SK-N-SH (cell line): ENCODE results near the gene TBC1D9B. TPM values are rescaled to one million over a fixed set of nuclear protein-coding genes. Genes with fewer than 3 reads are reported as not detected.

ENCODE experiments used
- CTCF ChIA-PET: fragments of 300-600, 350-600 bp; formaldehyde crosslinking; extraction: SDS; loops from one replicate; lab custom pipeline; 2021; lab: Yijun Ruan, JAX
- POLR2A ChIA-PET: fragments of 350-600 bp; sonication (Branson Sonifier 250); formaldehyde crosslinking; extraction: SDS; loops from one replicate; lab custom pipeline; 2020; ENCODE audit warnings: antibody characterized with exemption, inconsistent platforms; lab: Yijun Ruan, JAX
- DNase-seq: peaks from one replicate; pipeline ENCODE4 v3.0.0; 2012
- H2AFZ ChIP-seq: fragments of 200-600 bp; sonication (generic); 2 replicates; pipeline ENCODE4 v1.8.1; 2016; ENCODE audit warnings: antibody characterized with exemption, mild to moderate bottlenecking, low read depth
- H3F3A ChIP-seq: fragments of 200-600 bp; sonication (generic); replicated peaks from 2 replicates; pipeline ENCODE3; 2016; ENCODE audit warnings: antibody characterized with exemption, mild to moderate bottlenecking; ENCODE audit not compliant: insufficient read depth
- H3K27ac ChIP-seq, 2 experiments: fragments of 200-500 bp in 1 of 2; fragments of 200-600 bp in 1 of 2; sonication (Bioruptor generic) in 1 of 2; sonication (generic), shearing (Covaris generic) in 1 of 2; 2 replicates each; pipeline versions ENCODE4 v1.5.1 to v1.6.1; 2014 to 2016; ENCODE audit warnings: low read depth in 2 of 2, inconsistent platforms in 1 of 2, low read length in 1 of 2, mild to moderate bottlenecking in 1 of 2, mixed read lengths in 1 of 2
- H3K27me3 ChIP-seq: fragments of 200-600 bp; sonication (generic), shearing (Covaris generic); 2 replicates; pipeline ENCODE4 v1.6.1; 2016; ENCODE audit warnings: mixed run types; ENCODE audit not compliant: insufficient read depth
- H3K36me3 ChIP-seq, 2 experiments: fragments of 200-500 bp in 1 of 2; fragments of 200-600 bp in 1 of 2; sonication (Bioruptor generic) in 1 of 2; sonication (generic) in 1 of 2; replicated peaks in 1 of 2; 2 replicates each; pipeline versions ENCODE3 to v1.5.1; 2014 to 2016; ENCODE audit warnings: low read length in 1 of 2, mild to moderate bottlenecking in 1 of 2; ENCODE audit not compliant: insufficient read depth in 2 of 2, control insufficient read depth in 1 of 2
- H3K4me1 ChIP-seq, 2 experiments: fragments of 200-500 bp in 1 of 2; fragments of 200-600 bp in 1 of 2; sonication (Bioruptor generic) in 1 of 2; sonication (generic), shearing (Covaris generic) in 1 of 2; 2 replicates each; pipeline versions ENCODE4 v1.5.1 to v1.6.1; 2014 to 2016; ENCODE audit warnings: low read depth in 1 of 2, low read length in 1 of 2, mixed run types in 1 of 2; ENCODE audit not compliant: insufficient read depth in 2 of 2, control insufficient read depth in 1 of 2
- H3K4me2 ChIP-seq: fragments of 200-600 bp; sonication (generic), shearing (Covaris generic); 2 replicates; pipeline ENCODE4 v1.6.1; 2017; ENCODE audit warnings: mixed run types
- H3K4me3 ChIP-seq, 2 experiments: fragments of 200-500 bp in 1 of 2; fragments of 200-600 bp in 1 of 2; sonication (Bioruptor generic) in 1 of 2; sonication (generic), shearing (Covaris generic) in 1 of 2; 2 replicates each; pipeline versions ENCODE4 v1.5.1 to v1.8.1; 2014 to 2016; ENCODE audit warnings: low read depth in 2 of 2, inconsistent platforms in 1 of 2, low read length in 1 of 2, mild to moderate bottlenecking in 1 of 2, mixed read lengths in 1 of 2, moderate library complexity in 1 of 2
- H3K79me2 ChIP-seq: fragments of 200-600 bp; sonication (generic); 2 replicates; pipeline ENCODE4 v1.8.1; 2017; ENCODE audit warnings: mild to moderate bottlenecking; ENCODE audit not compliant: insufficient read depth
- H3K9ac ChIP-seq: fragments of 200-600 bp; sonication (generic); 2 replicates; pipeline ENCODE4 v1.6.1; 2017; ENCODE audit warnings: mixed run types
- H3K9me2 ChIP-seq: fragments of 200-600 bp; sonication (generic); 2 replicates; pipeline ENCODE4 v1.6.1; 2017; ENCODE audit warnings: mixed run types
- H3K9me3 ChIP-seq: fragments of 200-600 bp; sonication (generic); 2 replicates; pipeline ENCODE4 v1.6.1; 2017; ENCODE audit warnings: mixed run types, mild to moderate bottlenecking, moderate library complexity
- H4K20me1 ChIP-seq: fragments of 200-600 bp; sonication (generic); 2 replicates; pipeline ENCODE4 v1.6.1; 2017; ENCODE audit warnings: mild to moderate bottlenecking, mixed run types; ENCODE audit not compliant: insufficient read depth
- CHD2 ChIP-seq: fragments of 150-350 bp; IDR thresholded peaks from 2 replicates; pipeline ENCODE4 v1.6.1; 2018; ENCODE audit warnings: low read length; ENCODE audit not compliant: partially characterized antibody
- EZH2phosphoT487 ChIP-seq: fragments of 200-600 bp; sonication (generic); IDR thresholded peaks from 2 replicates; pipeline ENCODE4 v1.6.1; 2017; ENCODE audit warnings: low read depth, mixed run types, mild to moderate bottlenecking, antibody characterized with exemption, moderate library complexity, borderline replicate concordance
- FOXM1 ChIP-seq: IDR thresholded peaks from 2 replicates; pipeline ENCODE4 v1.4.0; 2012; ENCODE audit warnings: low read depth, mild to moderate bottlenecking
- GABPA ChIP-seq: IDR thresholded peaks from 2 replicates; pipeline ENCODE4 v1.4.0; 2012; ENCODE audit warnings: low read depth, mild to moderate bottlenecking
- GATA2 ChIP-seq: sonication (generic); formaldehyde crosslinking; IDR thresholded peaks from 2 replicates; pipeline ENCODE4 v1.5.0; 2020; ENCODE audit warnings: mild to moderate bottlenecking, missing genetic modification reagents
- JUND ChIP-seq: IDR thresholded peaks from 2 replicates; pipeline ENCODE4 v1.4.0; 2012
- NRF1 ChIP-seq: IDR thresholded peaks from 2 replicates; pipeline ENCODE4 v1.6.1; 2012; ENCODE audit warnings: low read depth, mild to moderate bottlenecking, low read length
- RAD21 ChIP-seq: IDR thresholded peaks from 2 replicates; pipeline ENCODE4 v1.6.1; 2012; ENCODE audit warnings: mild to moderate bottlenecking, low read length
- RXRA ChIP-seq: IDR thresholded peaks from 2 replicates; pipeline ENCODE4 v1.4.0; 2012; ENCODE audit warnings: low read depth, mild to moderate bottlenecking, borderline replicate concordance
- SIN3A ChIP-seq: IDR thresholded peaks from 2 replicates; pipeline ENCODE4 v1.6.1; 2012; ENCODE audit warnings: low read depth, mild to moderate bottlenecking, low read length, moderate library complexity, borderline replicate concordance
- TAF1 ChIP-seq: IDR thresholded peaks from 2 replicates; pipeline ENCODE4 v1.6.1; 2012; ENCODE audit warnings: low read depth, mild to moderate bottlenecking, low read length, moderate library complexity, borderline replicate concordance
- TEAD4 ChIP-seq: IDR thresholded peaks from 2 replicates; pipeline ENCODE4 v1.4.0; 2012; ENCODE audit warnings: mild to moderate bottlenecking, borderline replicate concordance; ENCODE audit not compliant: insufficient read depth
- WGBS: methylation state at CpG from one replicate; pipeline ENCODE4 v1.1.6; 2017; ENCODE audit warnings: low lambda C conversion rate; 5-methylcytosine and 5-hydroxymethylcytosine counted together
- polyA plus RNA-seq, 3 experiments: library from polyadenylated mRNA; depleted of rRNA; stranded (reverse); fragments of >200 nt; gene quantifications; 2 replicates each; pipeline ENCODE4 v1.2.3, GENCODE V29; 2012
- TF ChIP-seq, protein P1 (sequence below): IDR thresholded peaks from 2 replicates; pipeline ENCODE4 v1.6.1; 2012; ENCODE audit warnings: mild to moderate bottlenecking, low read depth, low read length, moderate library complexity
- TF ChIP-seq, protein P2 (sequence below): IDR thresholded peaks from 2 replicates; pipeline ENCODE4; 2012
- TF ChIP-seq, protein P3 (sequence below): fragments of 150-350 bp; IDR thresholded peaks from 2 replicates; pipeline ENCODE4 v1.6.1; 2016; ENCODE audit warnings: mild to moderate bottlenecking, low read depth, low read length
- TF ChIP-seq, protein P4 (sequence below): fragments of 150-350 bp; IDR thresholded peaks from 2 replicates; pipeline ENCODE4 v1.6.1; 2017; ENCODE audit warnings: antibody characterized with exemption, low read length, low read depth, borderline replicate concordance
- TF ChIP-seq, protein P5 (sequence below): fragments of 200-600 bp; sonication (generic); IDR thresholded peaks from 2 replicates; pipeline ENCODE4 v1.6.1; 2017; ENCODE audit warnings: antibody characterized with exemption, mild to moderate bottlenecking, moderate library complexity

The TBC1D9B gene
- polyA plus RNA-seq, 1 of the 3 experiments (the other 2 are of a cell fraction) = 75.6 TPM

DNA sequence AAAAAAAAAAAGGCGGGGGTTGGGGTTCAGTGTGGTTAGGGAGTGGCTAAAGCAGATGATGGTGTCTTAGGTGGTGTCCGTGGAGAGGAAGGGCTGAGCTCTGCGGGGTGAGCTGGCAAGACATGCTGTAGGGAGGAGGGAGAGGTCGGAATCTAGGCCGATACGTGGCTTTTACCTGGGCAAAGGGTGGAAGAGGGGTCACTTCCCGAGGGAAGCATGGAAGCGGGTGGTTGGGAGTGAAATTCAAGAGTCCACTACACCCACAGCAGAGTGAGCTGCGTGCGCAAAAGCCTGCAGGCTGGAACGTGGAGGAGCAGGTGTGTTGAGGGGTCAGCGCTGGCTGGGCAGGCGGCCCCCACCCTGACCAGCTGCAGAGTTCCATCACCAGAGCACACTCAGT, 17.8 kb downstream of the TBC1D9B start:
- H3K27ac ChIP-seq = no peak overlapping the region
- ChIA-PET CTCF (no interaction called here), POLR2A (no interaction called here)
- H2AFZ ChIP-seq = no peak overlapping the region
- H3K9me2 ChIP-seq = no peaks in the 10 kb centered on the region
- no peaks in the 10 kb centered on the region for H3K4me1 ChIP-seq
- H3K4me2 ChIP-seq = no peak overlapping the region
- H3K4me3 ChIP-seq = no peak overlapping the region
- H3K36me3 ChIP-seq = peaks cover 28 to 79% of the 10 kb centered on the region in 2 experiments
- no peaks in the 10 kb centered on the region for H3K79me2 ChIP-seq
- 93% methylated on average over 12 of the region's 13 CpGs for WGBS
- DNase-seq = no peak
- H3K9me3 ChIP-seq = no peaks in the 10 kb centered on the region
- H4K20me1 ChIP-seq = no peaks in the 10 kb centered on the region
- H3F3A ChIP-seq = no peaks in the 10 kb centered on the region
- H3K9ac ChIP-seq = no peak overlapping the region
- no peaks in the 10 kb centered on the region for H3K27me3 ChIP-seq
- TF ChIP-seq JUND = no peak
- TF ChIP-seq TAF1 = no peak
- TF ChIP-seq NRF1 = no peak
- TF ChIP-seq GABPA = no peak
- TF ChIP-seq, protein P1, sequence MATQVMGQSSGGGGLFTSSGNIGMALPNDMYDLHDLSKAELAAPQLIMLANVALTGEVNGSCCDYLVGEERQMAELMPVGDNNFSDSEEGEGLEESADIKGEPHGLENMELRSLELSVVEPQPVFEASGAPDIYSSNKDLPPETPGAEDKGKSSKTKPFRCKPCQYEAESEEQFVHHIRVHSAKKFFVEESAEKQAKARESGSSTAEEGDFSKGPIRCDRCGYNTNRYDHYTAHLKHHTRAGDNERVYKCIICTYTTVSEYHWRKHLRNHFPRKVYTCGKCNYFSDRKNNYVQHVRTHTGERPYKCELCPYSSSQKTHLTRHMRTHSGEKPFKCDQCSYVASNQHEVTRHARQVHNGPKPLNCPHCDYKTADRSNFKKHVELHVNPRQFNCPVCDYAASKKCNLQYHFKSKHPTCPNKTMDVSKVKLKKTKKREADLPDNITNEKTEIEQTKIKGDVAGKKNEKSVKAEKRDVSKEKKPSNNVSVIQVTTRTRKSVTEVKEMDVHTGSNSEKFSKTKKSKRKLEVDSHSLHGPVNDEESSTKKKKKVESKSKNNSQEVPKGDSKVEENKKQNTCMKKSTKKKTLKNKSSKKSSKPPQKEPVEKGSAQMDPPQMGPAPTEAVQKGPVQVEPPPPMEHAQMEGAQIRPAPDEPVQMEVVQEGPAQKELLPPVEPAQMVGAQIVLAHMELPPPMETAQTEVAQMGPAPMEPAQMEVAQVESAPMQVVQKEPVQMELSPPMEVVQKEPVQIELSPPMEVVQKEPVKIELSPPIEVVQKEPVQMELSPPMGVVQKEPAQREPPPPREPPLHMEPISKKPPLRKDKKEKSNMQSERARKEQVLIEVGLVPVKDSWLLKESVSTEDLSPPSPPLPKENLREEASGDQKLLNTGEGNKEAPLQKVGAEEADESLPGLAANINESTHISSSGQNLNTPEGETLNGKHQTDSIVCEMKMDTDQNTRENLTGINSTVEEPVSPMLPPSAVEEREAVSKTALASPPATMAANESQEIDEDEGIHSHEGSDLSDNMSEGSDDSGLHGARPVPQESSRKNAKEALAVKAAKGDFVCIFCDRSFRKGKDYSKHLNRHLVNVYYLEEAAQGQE = no peak
- no peak for TF ChIP-seq GATA2
- no peak for TF ChIP-seq SIN3A
- no peak for TF ChIP-seq RXRA
- no peak for TF ChIP-seq RAD21
- TF ChIP-seq, protein P2, sequence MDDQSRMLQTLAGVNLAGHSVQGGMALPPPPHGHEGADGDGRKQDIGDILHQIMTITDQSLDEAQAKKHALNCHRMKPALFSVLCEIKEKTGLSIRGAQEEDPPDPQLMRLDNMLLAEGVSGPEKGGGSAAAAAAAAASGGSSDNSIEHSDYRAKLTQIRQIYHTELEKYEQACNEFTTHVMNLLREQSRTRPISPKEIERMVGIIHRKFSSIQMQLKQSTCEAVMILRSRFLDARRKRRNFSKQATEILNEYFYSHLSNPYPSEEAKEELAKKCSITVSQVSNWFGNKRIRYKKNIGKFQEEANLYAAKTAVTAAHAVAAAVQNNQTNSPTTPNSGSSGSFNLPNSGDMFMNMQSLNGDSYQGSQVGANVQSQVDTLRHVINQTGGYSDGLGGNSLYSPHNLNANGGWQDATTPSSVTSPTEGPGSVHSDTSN = no peak
- TF ChIP-seq, all 33 proteins: peak for 0

DNA sequence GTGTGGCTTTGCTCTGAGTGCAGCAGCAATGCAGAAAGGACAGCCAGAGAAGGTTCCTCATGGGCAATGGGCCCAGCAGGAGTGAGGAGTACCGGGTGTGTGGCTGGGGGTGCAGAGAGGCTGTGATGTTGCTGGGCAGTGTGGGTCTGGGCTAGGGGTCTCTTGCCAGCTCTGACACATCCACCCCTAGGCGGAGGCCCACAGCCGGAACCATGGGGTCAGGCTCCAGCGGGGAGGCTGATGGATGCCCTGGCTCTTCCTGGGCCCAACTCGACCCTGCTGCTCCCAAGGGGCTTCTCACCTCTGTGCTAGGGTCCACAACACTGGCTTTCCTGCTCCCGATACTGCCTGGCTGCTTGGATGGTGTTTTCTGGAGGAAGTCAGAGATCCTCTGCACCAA, 19.9 kb downstream of the TBC1D9B start:
- Histone ChIP-seq H3K9me2 (no peaks in the 10 kb centered on the region), H3K4me2 (no peak overlapping the region), H3K27ac (no peak overlapping the region), H3K9ac (no peak overlapping the region), H3K9me3 (peaks cover 11% of the 10 kb centered on the region), H3K27me3 (no peaks in the 10 kb centered on the region), H3K79me2 (no peaks in the 10 kb centered on the region), H3F3A (no peaks in the 10 kb centered on the region), H3K4me3 (no peak overlapping the region), H4K20me1 (no peaks in the 10 kb centered on the region), H2AFZ (no peak overlapping the region), H3K4me1 (no peaks in the 10 kb centered on the region), H3K36me3 (peaks cover 44 to 80% of the 10 kb centered on the region in 2 experiments)
- CTCF ChIA-PET = interaction anchor here (0.6 kb wide), 1 partner anchor 120 kb away, joined by 3 read pairs; no protein-coding TSS in a partner anchor
- no peak for DNase-seq
- WGBS = 94% methylated on average over 2 of the region's 6 CpGs
- POLR2A ChIA-PET = interaction anchor here (0.6 kb wide), 1 partner anchor 24 kb away, joined by 3 read pairs; no protein-coding TSS in a partner anchor
- TF ChIP-seq, protein P3, sequence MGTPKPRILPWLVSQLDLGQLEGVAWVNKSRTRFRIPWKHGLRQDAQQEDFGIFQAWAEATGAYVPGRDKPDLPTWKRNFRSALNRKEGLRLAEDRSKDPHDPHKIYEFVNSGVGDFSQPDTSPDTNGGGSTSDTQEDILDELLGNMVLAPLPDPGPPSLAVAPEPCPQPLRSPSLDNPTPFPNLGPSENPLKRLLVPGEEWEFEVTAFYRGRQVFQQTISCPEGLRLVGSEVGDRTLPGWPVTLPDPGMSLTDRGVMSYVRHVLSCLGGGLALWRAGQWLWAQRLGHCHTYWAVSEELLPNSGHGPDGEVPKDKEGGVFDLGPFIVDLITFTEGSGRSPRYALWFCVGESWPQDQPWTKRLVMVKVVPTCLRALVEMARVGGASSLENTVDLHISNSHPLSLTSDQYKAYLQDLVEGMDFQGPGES = no peak
- TF ChIP-seq EZH2phosphoT487 (no peak), TAF1 (no peak), CHD2 (no peak), NRF1 (no peak), FOXM1 (no peak), TEAD4 (no peak), SIN3A (no peak)
- TF ChIP-seq, protein P4, sequence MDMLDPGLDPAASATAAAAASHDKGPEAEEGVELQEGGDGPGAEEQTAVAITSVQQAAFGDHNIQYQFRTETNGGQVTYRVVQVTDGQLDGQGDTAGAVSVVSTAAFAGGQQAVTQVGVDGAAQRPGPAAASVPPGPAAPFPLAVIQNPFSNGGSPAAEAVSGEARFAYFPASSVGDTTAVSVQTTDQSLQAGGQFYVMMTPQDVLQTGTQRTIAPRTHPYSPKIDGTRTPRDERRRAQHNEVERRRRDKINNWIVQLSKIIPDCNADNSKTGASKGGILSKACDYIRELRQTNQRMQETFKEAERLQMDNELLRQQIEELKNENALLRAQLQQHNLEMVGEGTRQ = no peak
- TF ChIP-seq, protein P2 = no peak
- TF ChIP-seq, protein P5, sequence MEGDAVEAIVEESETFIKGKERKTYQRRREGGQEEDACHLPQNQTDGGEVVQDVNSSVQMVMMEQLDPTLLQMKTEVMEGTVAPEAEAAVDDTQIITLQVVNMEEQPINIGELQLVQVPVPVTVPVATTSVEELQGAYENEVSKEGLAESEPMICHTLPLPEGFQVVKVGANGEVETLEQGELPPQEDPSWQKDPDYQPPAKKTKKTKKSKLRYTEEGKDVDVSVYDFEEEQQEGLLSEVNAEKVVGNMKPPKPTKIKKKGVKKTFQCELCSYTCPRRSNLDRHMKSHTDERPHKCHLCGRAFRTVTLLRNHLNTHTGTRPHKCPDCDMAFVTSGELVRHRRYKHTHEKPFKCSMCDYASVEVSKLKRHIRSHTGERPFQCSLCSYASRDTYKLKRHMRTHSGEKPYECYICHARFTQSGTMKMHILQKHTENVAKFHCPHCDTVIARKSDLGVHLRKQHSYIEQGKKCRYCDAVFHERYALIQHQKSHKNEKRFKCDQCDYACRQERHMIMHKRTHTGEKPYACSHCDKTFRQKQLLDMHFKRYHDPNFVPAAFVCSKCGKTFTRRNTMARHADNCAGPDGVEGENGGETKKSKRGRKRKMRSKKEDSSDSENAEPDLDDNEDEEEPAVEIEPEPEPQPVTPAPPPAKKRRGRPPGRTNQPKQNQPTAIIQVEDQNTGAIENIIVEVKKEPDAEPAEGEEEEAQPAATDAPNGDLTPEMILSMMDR = no peak
